H1 (cell line): Measurements from ENCODE around the gene C3orf22. TPM values are rescaled to one million over a fixed set of nuclear protein-coding genes. Genes with fewer than 3 reads are reported as not detected.

Experiments
- CTCF ChIA-PET: fragments of 300-600 bp; sonication (Branson Sonifier 250); formaldehyde crosslinking; loops from one replicate; lab custom pipeline; 2021; ENCODE audit not compliant: partially characterized antibody; lab: Charles Lee
- POLR2A ChIA-PET: fragments of 300-600 bp; sonication (Branson Sonifier 250); formaldehyde crosslinking; loops from one replicate; lab custom pipeline; 2021; ENCODE audit warnings: inconsistent platforms; ENCODE audit not compliant: partially characterized antibody; lab: Charles Lee
- DNase-seq, 2 experiments: peaks; one replicate each; pipeline versions ENCODE4 v3.0.0 to v3.0.0-alpha.2; 2010 to 2022; ENCODE audit warnings: low spot score in 2 of 2, low read depth in 1 of 2, mixed read lengths in 1 of 2
- FAIRE-seq: peaks from 2 replicates; lab custom pipeline; 2011; peaks lifted over from hg19 to GRCh38; lab: Jason Lieb, UNC
- H2AFZ ChIP-seq: 2 replicates; pipeline ENCODE4 v1.8.1; 2012; ENCODE audit warnings: low read length, inconsistent platforms
- H2AK5ac ChIP-seq: 2 replicates; pipeline ENCODE4 v1.6.1; 2013; ENCODE audit warnings: low read depth, low read length
- H2BK120ac ChIP-seq: replicated peaks from 2 replicates; pipeline ENCODE3; 2013; ENCODE audit warnings: low read depth, low read length, inconsistent platforms
- H2BK12ac ChIP-seq: 2 replicates; pipeline ENCODE4 v1.6.1; 2013; ENCODE audit warnings: low read depth, low read length
- H2BK15ac ChIP-seq: 2 replicates; pipeline ENCODE4 v1.6.1; 2013; ENCODE audit warnings: low read length
- H2BK20ac ChIP-seq: 2 replicates; pipeline ENCODE4 v1.6.1; 2013; ENCODE audit warnings: low read length
- H2BK5ac ChIP-seq: 2 replicates; pipeline ENCODE4 v1.6.1; 2013; ENCODE audit warnings: low read depth, low read length
- H3K14ac ChIP-seq: 2 replicates; pipeline ENCODE4 v1.6.1; 2013; ENCODE audit warnings: inconsistent platforms; ENCODE audit not compliant: insufficient read length
- H3K18ac ChIP-seq: 2 replicates; pipeline ENCODE4 v1.6.1; 2013; ENCODE audit warnings: low read length; ENCODE audit errors: extremely low read depth
- H3K23ac ChIP-seq: 2 replicates; pipeline ENCODE4 v1.6.1; 2013; ENCODE audit warnings: inconsistent platforms; ENCODE audit not compliant: insufficient read length
- H3K23me2 ChIP-seq: 2 replicates; pipeline ENCODE4 v1.6.1; 2013; ENCODE audit warnings: low read depth, low read length
- H3K27ac ChIP-seq: 2 replicates; pipeline ENCODE4 v1.6.1; 2011; ENCODE audit warnings: low read depth, low read length, inconsistent platforms
- H3K27me3 ChIP-seq, 4 experiments: replicated peaks in 1 of 4; 1 replicate in 1 of 4; 2 replicates in 3 of 4; pipeline versions ENCODE4 v1.6.1 to v1.8.1; 2011 to 2013; ENCODE audit warnings: low read length in 3 of 4, mild to moderate bottlenecking in 3 of 4, inconsistent platforms in 2 of 4, mixed read lengths in 2 of 4, moderate library complexity in 1 of 4; ENCODE audit not compliant: control insufficient read depth in 3 of 4, insufficient read depth in 3 of 4; ENCODE audit errors: extremely low read depth in 1 of 4
- H3K36me3 ChIP-seq, 4 experiments: 2 replicates each; pipeline versions ENCODE4 v1.6.1 to v1.8.1; 2011 to 2013; ENCODE audit warnings: mild to moderate bottlenecking in 4 of 4, low read length in 3 of 4, moderate library complexity in 2 of 4, control low read depth in 1 of 4, inconsistent platforms in 1 of 4; ENCODE audit not compliant: insufficient read depth in 4 of 4, control insufficient read depth in 2 of 4
- H3K4ac ChIP-seq: replicated peaks from 2 replicates; pipeline ENCODE3; 2013; ENCODE audit warnings: low read length, low read depth, mixed read lengths, inconsistent platforms; ENCODE audit not compliant: insufficient read length
- H3K4me1 ChIP-seq, 4 experiments: replicated peaks in 1 of 4; 1 replicate in 1 of 4; 2 replicates in 3 of 4; pipeline versions ENCODE4 v1.6.1 to v1.8.1; 2011 to 2013; ENCODE audit warnings: low read length in 3 of 4, inconsistent platforms in 2 of 4, mixed read lengths in 1 of 4; ENCODE audit not compliant: insufficient read depth in 4 of 4, control insufficient read depth in 3 of 4
- H3K4me2 ChIP-seq, 2 experiments: 2 replicates each; pipeline versions ENCODE4 v1.6.1 to v1.8.1; 2011 to 2013; ENCODE audit warnings: low read depth in 2 of 2, low read length in 2 of 2, control low read depth in 1 of 2, inconsistent platforms in 1 of 2, mild to moderate bottlenecking in 1 of 2; ENCODE audit not compliant: insufficient read depth in 1 of 2
- H3K4me3 ChIP-seq, 4 experiments: fragments of 200-600, 300-600 bp in 1 of 4; sonication (generic), shearing (Covaris generic), sonication (Bioruptor Twin) in 1 of 4; 2 replicates each; pipeline versions ENCODE4 v1.5.1 to v1.8.1; 2011 to 2016; ENCODE audit warnings: low read length in 4 of 4, low read depth in 3 of 4, control low read depth in 2 of 4, inconsistent platforms in 2 of 4, mild to moderate bottlenecking in 2 of 4, mixed read lengths in 1 of 4, moderate library complexity in 1 of 4; ENCODE audit not compliant: insufficient read depth in 2 of 4; ENCODE audit errors: extremely low read depth in 1 of 4
- H3K56ac ChIP-seq: replicated peaks from 2 replicates; pipeline ENCODE3; 2013; ENCODE audit warnings: low read depth, mild to moderate bottlenecking, mixed read lengths, low read length, inconsistent platforms; ENCODE audit not compliant: insufficient read length
- H3K79me1 ChIP-seq: 2 replicates; pipeline ENCODE4 v1.6.1; 2013; ENCODE audit warnings: low read depth, low read length, control low read depth
- H3K79me2 ChIP-seq, 2 experiments: 2 replicates each; pipeline versions ENCODE4 v1.6.1 to v1.8.1; 2012 to 2013; ENCODE audit warnings: low read length in 2 of 2, mild to moderate bottlenecking in 2 of 2, inconsistent platforms in 1 of 2; ENCODE audit not compliant: insufficient read depth in 2 of 2, control insufficient read depth in 1 of 2
- H3K9ac ChIP-seq, 4 experiments: replicated peaks in 1 of 4; 1 replicate in 1 of 4; 2 replicates in 3 of 4; pipeline versions ENCODE4 v1.6.1 to v1.8.1; 2011 to 2013; ENCODE audit warnings: low read depth in 3 of 4, low read length in 3 of 4, control low read depth in 2 of 4, mild to moderate bottlenecking in 2 of 4, moderate library complexity in 2 of 4, inconsistent platforms in 1 of 4; ENCODE audit errors: extremely low read depth in 1 of 4
- H3K9me3 ChIP-seq, 2 experiments: 2 replicates each; pipeline versions ENCODE4 v1.6.1 to v1.8.1; 2012 to 2013; ENCODE audit warnings: mild to moderate bottlenecking in 2 of 2, moderate library complexity in 2 of 2, control low read depth in 1 of 2, inconsistent platforms in 1 of 2, low read depth in 1 of 2, low read length in 1 of 2, mixed read lengths in 1 of 2; ENCODE audit not compliant: insufficient read depth in 2 of 2
- H4K20me1 ChIP-seq, 2 experiments: replicated peaks in 1 of 2; 2 replicates each; pipeline versions ENCODE3 to v1.8.1; 2011 to 2013; ENCODE audit warnings: inconsistent platforms in 2 of 2, low read length in 2 of 2, mild to moderate bottlenecking in 1 of 2; ENCODE audit not compliant: insufficient read depth in 2 of 2, control insufficient read depth in 1 of 2
- H4K5ac ChIP-seq: 2 replicates; pipeline ENCODE4 v1.6.1; 2013; ENCODE audit warnings: low read length, low read depth, mixed read lengths, inconsistent platforms; ENCODE audit not compliant: insufficient read length
- H4K8ac ChIP-seq: 2 replicates; pipeline ENCODE4 v1.8.0; 2013; ENCODE audit warnings: mild to moderate bottlenecking, moderate library complexity, low read length, inconsistent platforms; ENCODE audit not compliant: insufficient read depth; ENCODE audit errors: extremely low read depth
- H4K91ac ChIP-seq: replicated peaks from 2 replicates; pipeline ENCODE3; 2013; ENCODE audit warnings: low read length, mixed read lengths, inconsistent platforms; ENCODE audit not compliant: insufficient read length
- BCL11A ChIP-seq, 2 experiments: IDR thresholded peaks; one replicate each; pipeline ENCODE4 v1.6.1; 2011; ENCODE audit warnings: low read depth in 2 of 2, low read length in 2 of 2, mild to moderate bottlenecking in 2 of 2
- CEBPB ChIP-seq: IDR thresholded peaks from 2 replicates; pipeline ENCODE4 v1.6.1; 2012; ENCODE audit warnings: low read depth, low read length
- CHD1 ChIP-seq: IDR thresholded peaks from 2 replicates; pipeline ENCODE4 v1.6.1; 2012; ENCODE audit warnings: low read depth, low read length, improper control_type of control experiment
- CREB1 ChIP-seq: IDR thresholded peaks from 2 replicates; pipeline ENCODE4 v1.6.1; 2012; ENCODE audit warnings: inconsistent platforms
- FOSL1 ChIP-seq: IDR thresholded peaks from 2 replicates; pipeline ENCODE4 v1.6.1; 2011; ENCODE audit warnings: mild to moderate bottlenecking, low read depth, low read length, moderate library complexity; ENCODE audit not compliant: insufficient read depth
- GTF2F1 ChIP-seq: IDR thresholded peaks from 2 replicates; pipeline ENCODE4 v1.6.1; 2012; ENCODE audit warnings: low read depth, low read length, improper control_type of control experiment, borderline replicate concordance
- JUN ChIP-seq: IDR thresholded peaks from 2 replicates; pipeline ENCODE4 v1.6.1; 2011; ENCODE audit warnings: low read depth, mild to moderate bottlenecking, improper control_type of control experiment, low read length
- JUND ChIP-seq: IDR thresholded peaks from 2 replicates; pipeline ENCODE4 v1.6.1; 2011; ENCODE audit warnings: mild to moderate bottlenecking, improper control_type of control experiment, low read length
- KDM4A ChIP-seq: IDR thresholded peaks from one replicate; pipeline ENCODE4 v1.7.1; 2012; ENCODE audit warnings: low read depth, mild to moderate bottlenecking, moderate library complexity, low read length, inconsistent platforms; ENCODE audit not compliant: severe bottlenecking
- KDM5A ChIP-seq: fragments of 200-600 bp; IDR thresholded peaks from 2 replicates; pipeline ENCODE4 v1.7.1; 2012; ENCODE audit warnings: mild to moderate bottlenecking, low read length, inconsistent platforms, mixed read lengths
- POU5F1 ChIP-seq: IDR thresholded peaks from 2 replicates; pipeline ENCODE4 v1.6.1; 2011; ENCODE audit warnings: low read depth, mild to moderate bottlenecking, low read length, moderate library complexity
- WGBS, 2 experiments: shearing (Covaris generic) in 1 of 2; methylation state at CpG; one replicate each; pipeline versions ENCODE4 v1.1.6 to v1.1.7; 2013 to 2015; ENCODE audit warnings: low lambda C conversion rate in 2 of 2, mixed read lengths in 2 of 2, inconsistent platforms in 1 of 2, low coverage in 1 of 2, missing lambda C conversion rate in 1 of 2; ENCODE audit not compliant: insufficient replicate concordance in 2 of 2, insufficient coverage in 1 of 2, insufficient read length in 1 of 2; ENCODE audit errors: extremely low coverage in 1 of 2, missing lambda C conversion rate in 1 of 2; 5-methylcytosine and 5-hydroxymethylcytosine counted together
- polyA plus RNA-seq, 7 experiments: library from polyadenylated mRNA; depleted of rRNA in 3 of 7; stranded (reverse) in 5 of 7; unstranded in 2 of 7; fragments of >200 nt in 5 of 7; fragments of 200-250 nt in 2 of 7; gene quantifications; 1 replicate in 5 of 7; 2 replicates in 1 of 7; 4 replicates in 1 of 7; pipeline versions ENCODE4 v1.2.1 to v1.2.3, GENCODE V29; 2011 to 2013; ENCODE audit warnings: missing spikeins in 2 of 7, mixed read lengths in 2 of 7
- total RNA-seq: library from RNA; stranded (reverse); fragmentation: NEBNext Ultra II Directional; extraction: Animal tissue kit (Norgen Biotek cat#: 25700); gene quantifications from 2 replicates; pipeline ENCODE4 v1.2.1, GENCODE V29; 2021
- TF ChIP-seq, protein P1 (sequence below): IDR thresholded peaks from 2 replicates; pipeline ENCODE4 v1.6.1; 2012; ENCODE audit warnings: low read length, inconsistent platforms
- TF ChIP-seq, protein P2 (sequence below): IDR thresholded peaks from 2 replicates; pipeline ENCODE4 v1.6.1; 2012; ENCODE audit warnings: inconsistent platforms

Gene C3orf22
- total and polyA plus RNA-seq, 2 of the 8 experiments (the other 6 are each of a cell fraction or from before 2014, with no cell fraction given) = not detected

DNA sequence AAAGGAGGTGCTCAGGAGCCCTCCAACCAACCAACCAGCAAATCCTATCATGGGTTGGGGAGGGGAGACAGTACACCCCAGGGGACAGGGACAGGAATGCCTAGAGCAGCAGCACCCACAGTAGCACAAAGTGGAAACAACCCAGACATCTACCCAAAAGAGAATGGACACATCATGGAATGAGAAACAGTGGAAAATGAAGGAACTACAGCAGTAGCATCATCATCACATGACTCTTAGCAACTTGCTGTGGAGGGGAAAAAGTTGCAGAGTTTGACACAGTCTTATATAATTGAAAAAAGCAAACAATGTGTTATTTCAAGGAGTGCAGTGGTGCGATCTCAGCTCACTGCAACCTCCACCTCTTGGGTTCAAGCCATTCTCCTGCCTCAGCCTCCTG, 11.0 kb downstream of the C3orf22 start:
- no peak overlapping the region for H4K91ac ChIP-seq
- H2BK15ac ChIP-seq = peak overlapping the region; percentile 72; the same call in 1 of the 2 replicates
- no peak for DNase-seq
- no peak overlapping the region for H4K5ac ChIP-seq
- H3K14ac ChIP-seq = no peak overlapping the region
- no peaks in the 10 kb centered on the region for H3K79me2 ChIP-seq
- no peak overlapping the region for H2AFZ ChIP-seq
- no peak overlapping the region for H3K56ac ChIP-seq
- H2AK5ac ChIP-seq = no peak overlapping the region
- peaks cover 3% of the 10 kb centered on the region; the same call in 1 of the 2 replicates for H3K23me2 ChIP-seq
- no peaks in the 10 kb centered on the region for H3K9me3 ChIP-seq
- H3K36me3 ChIP-seq = no peaks in the 10 kb centered on the region
- CTCF ChIA-PET = interaction anchor here (0.7 to 2.3 kb wide), 7 partner anchors 18 to 131 kb away, joined by 3 to 7 read pairs (median 5); no protein-coding TSS in a partner anchor
- 91% methylated on average over 1 of the region's 1 CpG; no CpG with 5 or more reads in 1 of the 2 experiments for WGBS, 2 experiments
- peaks cover 0 to 20% (median 10%) of the 10 kb centered on the region in 4 experiments; a peak in 6 of 7 replicates for H3K4me1 ChIP-seq
- no peak overlapping the region for H3K9ac ChIP-seq
- no peak for FAIRE-seq
- no peak overlapping the region for H4K8ac ChIP-seq
- H2BK120ac ChIP-seq = no peak overlapping the region
- H2BK12ac ChIP-seq = peak overlapping the region; percentile 94; the same call in 1 of the 2 replicates
- H3K4ac ChIP-seq = no peak overlapping the region
- no peaks in the 10 kb centered on the region for H3K27me3 ChIP-seq
- POLR2A ChIA-PET = no interaction called here
- no peak overlapping the region; the same call in 1 of the 2 replicates for H3K18ac ChIP-seq
- H2BK5ac ChIP-seq = no peak overlapping the region
- H3K4me3 ChIP-seq = no peak overlapping the region
- no peaks in the 10 kb centered on the region for H4K20me1 ChIP-seq
- H3K4me2 ChIP-seq = no peak overlapping the region; a peak in 1 of 4 replicates
- no peak overlapping the region for H3K23ac ChIP-seq
- no peaks in the 10 kb centered on the region for H3K79me1 ChIP-seq
- no peak overlapping the region for H3K27ac ChIP-seq
- peak overlapping the region; percentile 86; the same call in 1 of the 2 replicates for H2BK20ac ChIP-seq
- TF ChIP-seq GTF2F1 (no peak), KDM4A (no peak), POU5F1 (no peak), JUND (no peak), CHD1 (no peak), JUN (no peak), CREB1 (no peak), BCL11A (IDR thresholded peaks at IDR 0.05; ENCODE audit: low read depth in 2 of 2, low read length in 2 of 2) (no peak), KDM5A (no peak), FOSL1 (no peak), CEBPB (no peak)
- TF ChIP-seq, protein P1, sequence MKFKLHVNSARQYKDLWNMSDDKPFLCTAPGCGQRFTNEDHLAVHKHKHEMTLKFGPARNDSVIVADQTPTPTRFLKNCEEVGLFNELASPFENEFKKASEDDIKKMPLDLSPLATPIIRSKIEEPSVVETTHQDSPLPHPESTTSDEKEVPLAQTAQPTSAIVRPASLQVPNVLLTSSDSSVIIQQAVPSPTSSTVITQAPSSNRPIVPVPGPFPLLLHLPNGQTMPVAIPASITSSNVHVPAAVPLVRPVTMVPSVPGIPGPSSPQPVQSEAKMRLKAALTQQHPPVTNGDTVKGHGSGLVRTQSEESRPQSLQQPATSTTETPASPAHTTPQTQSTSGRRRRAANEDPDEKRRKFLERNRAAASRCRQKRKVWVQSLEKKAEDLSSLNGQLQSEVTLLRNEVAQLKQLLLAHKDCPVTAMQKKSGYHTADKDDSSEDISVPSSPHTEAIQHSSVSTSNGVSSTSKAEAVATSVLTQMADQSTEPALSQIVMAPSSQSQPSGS = no peak
- TF ChIP-seq, protein P2, sequence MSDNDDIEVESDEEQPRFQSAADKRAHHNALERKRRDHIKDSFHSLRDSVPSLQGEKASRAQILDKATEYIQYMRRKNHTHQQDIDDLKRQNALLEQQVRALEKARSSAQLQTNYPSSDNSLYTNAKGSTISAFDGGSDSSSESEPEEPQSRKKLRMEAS = no peak
